ENCODE measurements around the gene SEMA6D. TPM values are rescaled to one million over a fixed set of nuclear protein-coding genes. Genes with fewer than 3 reads are reported as not detected.

Gene SEMA6D
- total RNA-seq, 1 experiment from 2014 or later, result 15.8 TPM

GRCh38 chr15:47721676-47722075, 4.4 kb downstream of the SEMA6D start:
- Histone ChIP-seq H4K5ac (ENCODE audit: insufficient read length, low read depth, low read length) (no peak overlapping the region), H3K27ac (ENCODE audit: insufficient read length, low read depth, low read length) (no peak overlapping the region), H3T11ph (ENCODE audit: low read length) (no peak overlapping the region), H4K8ac (replicated peaks; ENCODE audit: insufficient read length, low read depth, low read length) (no peak overlapping the region), H3K14ac (ENCODE audit: insufficient read depth, low read length) (no peak overlapping the region), H3K9ac (ENCODE audit: extremely low read depth, insufficient read length, low read length) (no peak overlapping the region), H3K4me1 (ENCODE audit: insufficient read depth, low read length) (no peaks in the 10 kb centered on the region), H2BK20ac (ENCODE audit: low read depth, low read length, poor library complexity, severe bottlenecking) (no peak overlapping the region), H3K79me1 (ENCODE audit: insufficient read depth, low read depth, low read length, poor library complexity, severe bottlenecking) (no peaks in the 10 kb centered on the region), H3K23me2 (ENCODE audit: insufficient read length, low read depth, low read length, poor library complexity, severe bottlenecking) (peaks cover 13% of the 10 kb centered on the region), H3K18ac (ENCODE audit: insufficient read length, low read depth, low read length) (no peak overlapping the region), H3K56ac (ENCODE audit: insufficient read length, low read depth, low read length) (no peak overlapping the region), H2BK120ac (ENCODE audit: low read depth, low read length, poor library complexity, severe bottlenecking) (no peak overlapping the region), H3K4me2 (ENCODE audit: insufficient read depth, insufficient read length, low read length) (no peak overlapping the region), H2BK5ac (ENCODE audit: insufficient read length, low read length) (no peak overlapping the region), H2AFZ (ENCODE audit: low read length) (no peak overlapping the region), H3K4ac (ENCODE audit: low read depth, low read length) (no peak overlapping the region), H3K9me3 (ENCODE audit: control insufficient read depth, low read depth, low read length) (no peaks in the 10 kb centered on the region), H4K20me1 (ENCODE audit: control insufficient read depth, insufficient read depth, insufficient read length) (no peaks in the 10 kb centered on the region), H2BK15ac (ENCODE audit: low read depth, low read length) (no peak overlapping the region), H2AK5ac (ENCODE audit: insufficient read length, low read length) (no peak overlapping the region), H3K23ac (ENCODE audit: insufficient read length, low read depth, low read length) (no peak overlapping the region), H2BK12ac (ENCODE audit: insufficient read length, low read depth, low read length) (no peak overlapping the region), H3K27me3 (ENCODE audit: insufficient read depth, low read length) (peaks cover 16% of the 10 kb centered on the region; the same call in 1 of the 2 replicates), H4K91ac (ENCODE audit: insufficient read length, low read depth, low read length) (no peak overlapping the region), H3K79me2 (ENCODE audit: insufficient read depth, low read length) (no peaks in the 10 kb centered on the region)
- Mint-ChIP-seq H3K4me1 (peaks cover 37 to 56% of the 10 kb centered on the region in 2 experiments), H3K36me3 (ENCODE audit: insufficient read depth in 1 of 3, low read depth in 3 of 3) (peaks cover 0 to 13% (median 2%) of the 10 kb centered on the region in 3 experiments; a peak in 2 of 7 replicates), H3K9me3 (peaks cover 0 to 3% of the 10 kb centered on the region in 2 experiments; a peak in 1 of 5 replicates), H3K27me3 (ENCODE audit: low read depth) (peaks cover 28% of the 10 kb centered on the region), H3K27ac (no peak overlapping the region), H3K4me3 (no peak overlapping the region)
- no peak for DNase-seq
- no peak for TF ChIP-seq CTCF (conservative IDR thresholded peaks at IDR 0.05)
- no CpG with 5 or more reads among the region's 4 CpGs for WGBS (ENCODE audit: extremely low coverage, insufficient read length, low lambda C conversion rate)

Measured in H9 (cell line).